ENCODE results near the gene OR10G3. TPM values are rescaled to one million over a fixed set of nuclear protein-coding genes. Genes with fewer than 3 reads are reported as not detected.

The OR10G3 gene
- total RNA-seq, 1 experiment from 2014 or later: not detected

DNA sequence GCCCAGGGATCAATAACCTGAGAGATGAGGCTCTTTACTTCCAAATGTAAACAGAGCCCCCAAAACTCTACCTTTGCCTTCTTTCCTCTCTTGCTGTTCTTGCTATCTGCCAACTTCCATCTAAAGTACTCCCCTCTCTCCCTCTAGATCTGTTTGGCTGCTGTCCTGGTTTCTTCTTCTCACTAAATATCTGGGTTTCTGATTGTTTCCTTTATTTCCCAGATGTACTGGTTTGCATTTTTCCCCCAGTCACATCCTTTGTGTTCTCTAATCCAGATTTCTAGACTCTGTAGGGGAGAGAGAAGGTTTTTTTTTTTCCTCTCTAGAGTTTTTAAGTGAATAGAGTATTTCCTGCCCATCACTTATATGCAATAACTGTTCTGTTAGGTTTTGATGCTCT lies 46.6 kb downstream of the OR10G3 start:
- Histone ChIP-seq H3K79me2 (ENCODE audit: insufficient read depth, low read length) (peaks cover 32% of the 10 kb centered on the region; the same call in 1 of the 2 replicates), H3K27ac (ENCODE audit: insufficient read length, low read depth, low read length) (no peak overlapping the region)

More for the DNA sequence above, 46.6 kb downstream of the OR10G3 start:
- no peak overlapping the region for H3K18ac ChIP-seq (ENCODE audit: insufficient read length, low read depth, low read length)
- no peak overlapping the region for H2AK5ac ChIP-seq (ENCODE audit: insufficient read length, low read length)
- H2BK5ac ChIP-seq (ENCODE audit: insufficient read length, low read length): no peak overlapping the region
- H2BK120ac ChIP-seq (ENCODE audit: low read depth, low read length, poor library complexity, severe bottlenecking): no peak overlapping the region
- no peak overlapping the region for H4K5ac ChIP-seq (ENCODE audit: insufficient read length, low read depth, low read length)
- H2BK15ac ChIP-seq (ENCODE audit: low read depth, low read length): no peak overlapping the region
- peaks cover 53 to 62% of the 10 kb centered on the region in 2 experiments for H3K4me1 Mint-ChIP-seq
- H2BK12ac ChIP-seq (ENCODE audit: insufficient read length, low read depth, low read length): no peak overlapping the region
- H3K4ac ChIP-seq (ENCODE audit: low read depth, low read length): no peak overlapping the region
- H3K4me2 ChIP-seq (ENCODE audit: insufficient read depth, insufficient read length, low read length): no peak overlapping the region
- H3K9me3 Mint-ChIP-seq: no peaks in the 10 kb centered on the region
- H3K36me3 Mint-ChIP-seq (ENCODE audit: insufficient read depth in 1 of 3, low read depth in 3 of 3): peaks cover 13 to 44% (median 20%) of the 10 kb centered on the region in 3 experiments; a peak in 6 of 7 replicates
- H3K27me3 ChIP-seq (ENCODE audit: insufficient read depth, low read length): no peaks in the 10 kb centered on the region
- H3K79me1 ChIP-seq (ENCODE audit: insufficient read depth, low read depth, low read length, poor library complexity, severe bottlenecking): no peaks in the 10 kb centered on the region
- H3K56ac ChIP-seq (ENCODE audit: insufficient read length, low read depth, low read length): no peak overlapping the region
- no peak overlapping the region for H3K14ac ChIP-seq (ENCODE audit: insufficient read depth, low read length)
- H3K4me3 Mint-ChIP-seq: peak overlapping the region; percentile 47 to 61; a peak in 4 of 5 replicates
- no peak overlapping the region for H2BK20ac ChIP-seq (ENCODE audit: low read depth, low read length, poor library complexity, severe bottlenecking)
- H3K9ac ChIP-seq (ENCODE audit: extremely low read depth, insufficient read length, low read length): no peak overlapping the region
- no peak overlapping the region for H3T11ph ChIP-seq (ENCODE audit: low read length)
- no peaks in the 10 kb centered on the region for H3K27me3 Mint-ChIP-seq (ENCODE audit: low read depth)
- no peaks in the 10 kb centered on the region for H3K9me3 ChIP-seq (ENCODE audit: control insufficient read depth, low read depth, low read length)
- H3K23me2 ChIP-seq (ENCODE audit: insufficient read length, low read depth, low read length, poor library complexity, severe bottlenecking): peaks cover 16% of the 10 kb centered on the region
- TF ChIP-seq, protein P1, sequence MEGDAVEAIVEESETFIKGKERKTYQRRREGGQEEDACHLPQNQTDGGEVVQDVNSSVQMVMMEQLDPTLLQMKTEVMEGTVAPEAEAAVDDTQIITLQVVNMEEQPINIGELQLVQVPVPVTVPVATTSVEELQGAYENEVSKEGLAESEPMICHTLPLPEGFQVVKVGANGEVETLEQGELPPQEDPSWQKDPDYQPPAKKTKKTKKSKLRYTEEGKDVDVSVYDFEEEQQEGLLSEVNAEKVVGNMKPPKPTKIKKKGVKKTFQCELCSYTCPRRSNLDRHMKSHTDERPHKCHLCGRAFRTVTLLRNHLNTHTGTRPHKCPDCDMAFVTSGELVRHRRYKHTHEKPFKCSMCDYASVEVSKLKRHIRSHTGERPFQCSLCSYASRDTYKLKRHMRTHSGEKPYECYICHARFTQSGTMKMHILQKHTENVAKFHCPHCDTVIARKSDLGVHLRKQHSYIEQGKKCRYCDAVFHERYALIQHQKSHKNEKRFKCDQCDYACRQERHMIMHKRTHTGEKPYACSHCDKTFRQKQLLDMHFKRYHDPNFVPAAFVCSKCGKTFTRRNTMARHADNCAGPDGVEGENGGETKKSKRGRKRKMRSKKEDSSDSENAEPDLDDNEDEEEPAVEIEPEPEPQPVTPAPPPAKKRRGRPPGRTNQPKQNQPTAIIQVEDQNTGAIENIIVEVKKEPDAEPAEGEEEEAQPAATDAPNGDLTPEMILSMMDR (conservative IDR thresholded peaks at IDR 0.05): no peak
- H3K23ac ChIP-seq (ENCODE audit: insufficient read length, low read depth, low read length): no peak overlapping the region
- H4K91ac ChIP-seq (ENCODE audit: insufficient read length, low read depth, low read length): no peak overlapping the region
- peaks cover 8% of the 10 kb centered on the region; the same call in 1 of the 2 replicates for H3K4me1 ChIP-seq (ENCODE audit: insufficient read depth, low read length)
- no peaks in the 10 kb centered on the region for H4K20me1 ChIP-seq (ENCODE audit: control insufficient read depth, insufficient read depth, insufficient read length)
- H3K27ac Mint-ChIP-seq: peak overlapping the region; percentile 89 to 94 (median 94); a peak in 6 of 7 replicates
- no peak overlapping the region for H2AFZ ChIP-seq (ENCODE audit: low read length)
- no peak for DNase-seq
- H4K8ac ChIP-seq (replicated peaks; ENCODE audit: insufficient read length, low read depth, low read length): no peak overlapping the region

Data from H9 (cell line).